Astrocyte (in vitro differentiated cells and primary cell): ENCODE measurements around the gene CTNNA3. TPM values are rescaled to one million over a fixed set of nuclear protein-coding genes. Genes with fewer than 3 reads are reported as not detected.

Experiments
- DNase-seq: peaks from one replicate; pipeline ENCODE4 v3.0.0-alpha.2; 2010; ENCODE audit warnings: low read depth
- FAIRE-seq: peaks from 2 replicates; lab custom pipeline; 2011; peaks lifted over from hg19 to GRCh38; lab: Jason Lieb, UNC
- H2AFZ ChIP-seq: 2 replicates; pipeline ENCODE4 v1.6.0; 2012; ENCODE audit warnings: low read depth, low read length, inconsistent platforms
- H3K27ac ChIP-seq: 2 replicates; pipeline ENCODE4 v1.5.1; 2011; ENCODE audit warnings: low read depth, low read length, inconsistent platforms
- H3K27me3 ChIP-seq: 2 replicates; pipeline ENCODE4 v1.6.0; 2011; ENCODE audit warnings: low read length, inconsistent platforms; ENCODE audit not compliant: insufficient read depth
- H3K36me3 ChIP-seq: 2 replicates; pipeline ENCODE4 v1.5.1; 2011; ENCODE audit warnings: low read length, inconsistent platforms; ENCODE audit not compliant: insufficient read depth
- H3K4me1 ChIP-seq: 2 replicates; pipeline ENCODE4 v1.5.1; 2011; ENCODE audit warnings: low read length, inconsistent platforms; ENCODE audit not compliant: insufficient read depth
- H3K4me2 ChIP-seq: 2 replicates; pipeline ENCODE4 v1.6.0; 2012; ENCODE audit warnings: low read length, inconsistent platforms
- H3K4me3 ChIP-seq: 2 replicates; pipeline ENCODE4 v1.5.1; 2011; ENCODE audit warnings: low read depth, mild to moderate bottlenecking, low read length, inconsistent platforms; ENCODE audit not compliant: insufficient read depth
- H3K79me2 ChIP-seq: 2 replicates; pipeline ENCODE4 v1.6.0; 2012; ENCODE audit warnings: mild to moderate bottlenecking, low read length, inconsistent platforms; ENCODE audit not compliant: insufficient read depth
- H3K9ac ChIP-seq: 2 replicates; pipeline ENCODE4 v1.6.0; 2012; ENCODE audit warnings: mild to moderate bottlenecking, low read length, inconsistent platforms
- H3K9me3 ChIP-seq: 2 replicates; pipeline ENCODE4 v1.5.1; 2012; ENCODE audit warnings: low read depth, mild to moderate bottlenecking, low read length, inconsistent platforms; ENCODE audit not compliant: insufficient read depth
- H4K20me1 ChIP-seq: 2 replicates; pipeline ENCODE4 v1.6.0; 2012; ENCODE audit warnings: low read length, inconsistent platforms; ENCODE audit not compliant: insufficient read depth
- H3K27ac Mint-ChIP-seq: one replicate; pipeline ENCODE4 v1.8.0; 2021; ENCODE audit warnings: mild to moderate bottlenecking, mixed read lengths; ENCODE audit not compliant: unreplicated experiment
- H3K27me3 Mint-ChIP-seq: one replicate; pipeline ENCODE4 v1.8.0; 2021; ENCODE audit warnings: low read depth, mixed read lengths; ENCODE audit not compliant: unreplicated experiment
- H3K36me3 Mint-ChIP-seq: one replicate; pipeline ENCODE4 v1.8.0; 2021; ENCODE audit warnings: low read depth, mixed read lengths; ENCODE audit not compliant: unreplicated experiment
- H3K4me1 Mint-ChIP-seq: one replicate; pipeline ENCODE4 v1.8.0; 2021; ENCODE audit warnings: low read depth, mixed read lengths; ENCODE audit not compliant: unreplicated experiment
- H3K4me3 Mint-ChIP-seq: one replicate; pipeline ENCODE4 v1.8.0; 2021; ENCODE audit warnings: mild to moderate bottlenecking, moderate library complexity, mixed read lengths; ENCODE audit not compliant: unreplicated experiment
- H3K9me3 Mint-ChIP-seq: one replicate; pipeline ENCODE4 v1.8.0; 2021; ENCODE audit warnings: mild to moderate bottlenecking, mixed read lengths; ENCODE audit not compliant: unreplicated experiment
- EZH2 ChIP-seq: IDR thresholded peaks from 2 replicates; pipeline ENCODE4 v1.6.1; 2012; ENCODE audit warnings: mild to moderate bottlenecking, low read length, inconsistent platforms; ENCODE audit not compliant: insufficient read depth
- total RNA-seq: library from RNA; stranded (reverse); gene quantifications from 2 replicates; pipeline ENCODE4 v1.2.1, GENCODE V29; 2021
- TF ChIP-seq, protein P1 (sequence below): IDR thresholded peaks from 2 replicates; pipeline ENCODE4 v1.5.1; 2011; ENCODE audit warnings: low read depth, mild to moderate bottlenecking, inconsistent platforms, low read length, moderate library complexity; ENCODE audit not compliant: insufficient read depth

CTNNA3 gene
- total RNA-seq, 1 donor from 2014 or later = 0.73 TPM

DNA sequence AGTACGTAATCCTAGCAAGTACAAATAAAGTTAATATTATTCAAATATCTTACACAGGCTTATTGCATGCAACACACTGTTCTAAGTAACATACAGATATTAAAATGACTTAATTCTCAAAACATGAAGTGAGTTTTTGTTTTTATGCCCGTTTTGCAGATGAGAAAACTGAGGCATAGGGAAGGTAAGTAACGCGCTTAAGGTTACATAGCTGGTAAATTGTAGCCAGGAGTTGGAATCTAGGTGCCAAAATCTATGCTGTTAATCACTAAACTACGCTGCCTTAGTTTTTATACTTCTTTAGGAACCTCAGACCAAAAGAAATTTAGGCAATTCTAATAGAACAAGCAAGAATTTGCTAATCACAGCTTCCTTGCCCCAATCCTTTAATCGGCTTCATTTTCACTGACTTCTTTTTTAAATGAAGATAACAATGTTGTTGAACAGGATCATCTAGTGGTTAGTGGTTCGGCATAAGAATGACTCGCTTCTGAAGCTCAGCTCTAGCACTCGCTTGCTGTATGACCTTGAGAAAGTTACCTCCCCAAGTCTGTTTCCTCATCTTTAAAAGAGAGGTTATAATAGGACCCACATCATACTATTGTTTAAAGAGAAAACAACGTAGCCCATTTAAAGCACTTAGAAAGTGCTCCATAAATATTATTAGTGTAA, 771.2 kb downstream of the CTNNA3 start:
- Histone ChIP-seq H3K4me1 (no peaks in the 10 kb centered on the region), H3K4me2 (no peak overlapping the region), H3K27ac (no peak overlapping the region), H4K20me1 (no peaks in the 10 kb centered on the region), H3K27me3 (peaks cover 39% of the 10 kb centered on the region), H3K36me3 (no peaks in the 10 kb centered on the region), H2AFZ (no peak overlapping the region), H3K9ac (no peak overlapping the region), H3K4me3 (no peak overlapping the region), H3K79me2 (no peaks in the 10 kb centered on the region), H3K9me3 (no peaks in the 10 kb centered on the region)
- Mint-ChIP-seq H3K9me3 (no peaks in the 10 kb centered on the region), H3K4me1 (peaks cover 18% of the 10 kb centered on the region), H3K36me3 (no peaks in the 10 kb centered on the region), H3K4me3 (no peak overlapping the region), H3K27ac (no peak overlapping the region), H3K27me3 (peaks cover 19% of the 10 kb centered on the region)
- no peak for TF ChIP-seq EZH2
- TF ChIP-seq, protein P1, sequence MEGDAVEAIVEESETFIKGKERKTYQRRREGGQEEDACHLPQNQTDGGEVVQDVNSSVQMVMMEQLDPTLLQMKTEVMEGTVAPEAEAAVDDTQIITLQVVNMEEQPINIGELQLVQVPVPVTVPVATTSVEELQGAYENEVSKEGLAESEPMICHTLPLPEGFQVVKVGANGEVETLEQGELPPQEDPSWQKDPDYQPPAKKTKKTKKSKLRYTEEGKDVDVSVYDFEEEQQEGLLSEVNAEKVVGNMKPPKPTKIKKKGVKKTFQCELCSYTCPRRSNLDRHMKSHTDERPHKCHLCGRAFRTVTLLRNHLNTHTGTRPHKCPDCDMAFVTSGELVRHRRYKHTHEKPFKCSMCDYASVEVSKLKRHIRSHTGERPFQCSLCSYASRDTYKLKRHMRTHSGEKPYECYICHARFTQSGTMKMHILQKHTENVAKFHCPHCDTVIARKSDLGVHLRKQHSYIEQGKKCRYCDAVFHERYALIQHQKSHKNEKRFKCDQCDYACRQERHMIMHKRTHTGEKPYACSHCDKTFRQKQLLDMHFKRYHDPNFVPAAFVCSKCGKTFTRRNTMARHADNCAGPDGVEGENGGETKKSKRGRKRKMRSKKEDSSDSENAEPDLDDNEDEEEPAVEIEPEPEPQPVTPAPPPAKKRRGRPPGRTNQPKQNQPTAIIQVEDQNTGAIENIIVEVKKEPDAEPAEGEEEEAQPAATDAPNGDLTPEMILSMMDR = no peak
- no peak for FAIRE-seq
- no peak for DNase-seq

DNA sequence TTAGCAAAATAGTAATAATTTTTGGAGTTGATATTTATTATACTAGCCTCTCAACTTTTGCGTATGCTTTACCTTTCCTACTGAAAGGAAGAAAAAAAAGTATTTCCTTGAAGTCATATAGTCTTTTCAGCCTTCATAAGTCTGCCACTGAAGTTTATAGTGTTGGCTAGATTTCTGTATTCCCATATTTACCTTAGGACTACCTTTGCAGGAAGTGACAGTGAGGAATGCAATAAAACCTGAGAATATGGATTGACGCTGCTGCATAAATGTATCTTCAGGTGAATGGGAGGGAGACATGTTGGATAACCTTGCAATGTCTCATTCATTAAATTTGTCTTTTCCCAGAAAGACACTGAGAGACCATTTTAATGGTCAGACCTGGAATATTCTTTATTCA, 776.7 kb downstream of the CTNNA3 start:
- DNase-seq (no peak), FAIRE-seq (no peak)
- H3K27me3 ChIP-seq = no peaks in the 10 kb centered on the region
- no peak overlapping the region for H3K27ac ChIP-seq
- no peaks in the 10 kb centered on the region for H3K9me3 ChIP-seq
- no peak overlapping the region for H2AFZ ChIP-seq
- H3K36me3 ChIP-seq = no peaks in the 10 kb centered on the region
- Mint-ChIP-seq H3K27me3 (no peaks in the 10 kb centered on the region), H3K36me3 (no peaks in the 10 kb centered on the region), H3K27ac (no peak overlapping the region), H3K4me3 (no peak overlapping the region), H3K4me1 (no peaks in the 10 kb centered on the region), H3K9me3 (no peaks in the 10 kb centered on the region)
- TF ChIP-seq, protein P1 = no peak
- TF ChIP-seq EZH2 = no peak
- no peaks in the 10 kb centered on the region for H3K79me2 ChIP-seq
- no peaks in the 10 kb centered on the region for H3K4me1 ChIP-seq
- no peak overlapping the region for H3K4me2 ChIP-seq
- H4K20me1 ChIP-seq = no peaks in the 10 kb centered on the region
- H3K9ac ChIP-seq = no peak overlapping the region
- no peak overlapping the region for H3K4me3 ChIP-seq

DNA sequence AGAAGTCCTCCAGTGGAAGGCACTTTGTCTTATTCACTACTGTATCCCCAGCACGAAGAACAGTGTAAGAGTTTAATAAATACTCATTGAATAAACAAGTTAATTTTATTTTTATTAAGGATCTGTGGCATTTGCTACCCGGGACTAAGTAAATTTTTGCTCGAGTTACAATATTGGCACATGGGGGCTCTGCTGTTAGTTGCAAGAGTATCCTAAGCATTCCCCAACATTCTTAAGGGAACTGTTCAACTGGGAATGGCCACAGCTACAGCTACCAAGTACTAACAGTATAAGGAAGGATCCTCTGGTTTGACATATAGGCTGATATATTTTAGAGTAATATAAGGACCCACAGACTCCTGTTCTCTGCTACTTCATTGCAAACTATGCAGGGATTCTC, 778.9 kb downstream of the CTNNA3 start:
- DNase-seq (no peak), FAIRE-seq (no peak)
- Histone ChIP-seq H3K79me2 (no peaks in the 10 kb centered on the region), H3K4me1 (no peaks in the 10 kb centered on the region), H3K27me3 (no peaks in the 10 kb centered on the region), H3K36me3 (no peaks in the 10 kb centered on the region), H3K4me3 (no peak overlapping the region), H3K9me3 (no peaks in the 10 kb centered on the region), H4K20me1 (no peaks in the 10 kb centered on the region), H2AFZ (no peak overlapping the region), H3K27ac (no peak overlapping the region), H3K9ac (no peak overlapping the region), H3K4me2 (no peak overlapping the region)
- Mint-ChIP-seq H3K36me3 (no peaks in the 10 kb centered on the region), H3K27me3 (no peaks in the 10 kb centered on the region), H3K9me3 (no peaks in the 10 kb centered on the region), H3K4me1 (no peaks in the 10 kb centered on the region), H3K27ac (no peak overlapping the region), H3K4me3 (no peak overlapping the region)
- TF ChIP-seq, protein P1 = no peak
- TF ChIP-seq EZH2 = no peak
